EH (cell line): ENCODE results near the gene SRGAP3.

Experiments
- DNase-seq: peaks from one replicate; pipeline ENCODE4 v3.0.0-alpha.2; 2015; ENCODE audit warnings: low read depth

The SRGAP3 gene

DNA sequence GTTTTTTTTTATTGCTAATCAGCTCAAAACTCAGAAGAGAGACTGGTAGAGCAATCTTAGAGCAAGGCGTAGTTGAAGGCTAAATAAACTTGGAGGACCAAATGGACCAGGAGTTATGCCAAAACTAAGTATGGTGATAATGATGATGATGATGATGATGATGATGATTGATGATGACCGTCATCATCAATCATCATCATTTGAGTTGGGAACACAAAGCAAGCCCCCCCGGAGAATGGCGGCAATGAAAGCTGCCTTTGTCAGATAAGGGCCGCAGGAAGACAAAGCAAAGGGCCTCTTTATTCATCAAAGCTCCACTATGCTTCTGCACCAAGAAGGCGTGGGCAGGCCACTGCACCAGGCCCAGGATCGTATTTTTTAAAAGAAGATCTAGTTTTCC is 204.1 kb downstream of the SRGAP3 start:
- DNase-seq, result no peak

DNA sequence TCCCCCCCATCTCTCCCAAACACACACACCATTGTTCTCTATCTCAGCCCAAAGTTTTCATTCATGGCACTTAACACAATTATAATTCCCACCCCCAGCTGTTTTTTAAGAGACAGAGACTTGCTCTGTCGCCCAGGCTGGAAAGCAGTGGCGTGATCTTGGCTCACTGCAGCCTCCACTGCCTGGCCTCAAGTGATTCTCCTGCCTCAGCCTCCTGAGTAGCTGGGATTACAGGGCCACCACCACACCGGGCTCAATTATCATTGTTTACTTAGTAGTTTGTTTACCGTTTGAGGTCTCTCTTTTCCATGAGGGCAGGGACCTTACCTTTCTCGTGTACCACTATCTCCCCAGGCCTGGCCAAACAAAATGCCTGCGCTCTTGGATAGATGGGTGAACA is 206.4 kb downstream of the SRGAP3 start:
- no peak for DNase-seq

DNA sequence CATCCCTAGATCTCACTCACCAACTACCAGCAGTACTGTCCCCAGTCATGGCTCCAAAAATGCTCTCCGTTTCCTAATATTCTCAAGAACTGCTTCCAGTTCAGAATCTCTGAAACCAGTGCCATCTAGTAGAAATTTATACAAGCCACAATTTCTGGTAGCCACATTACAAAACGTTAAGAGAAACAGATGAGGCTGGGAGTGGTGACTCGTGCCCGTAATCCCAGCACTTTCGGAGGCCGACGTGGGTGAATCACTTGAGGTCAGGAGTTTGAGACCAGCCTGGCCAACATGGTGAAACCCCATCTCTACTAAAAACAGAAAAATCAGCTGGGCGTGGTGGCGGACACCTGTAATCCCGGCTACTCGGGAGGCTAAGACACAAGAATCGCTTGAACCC is 207.8 kb downstream of the SRGAP3 start:
- DNase-seq, result no peak

DNA sequence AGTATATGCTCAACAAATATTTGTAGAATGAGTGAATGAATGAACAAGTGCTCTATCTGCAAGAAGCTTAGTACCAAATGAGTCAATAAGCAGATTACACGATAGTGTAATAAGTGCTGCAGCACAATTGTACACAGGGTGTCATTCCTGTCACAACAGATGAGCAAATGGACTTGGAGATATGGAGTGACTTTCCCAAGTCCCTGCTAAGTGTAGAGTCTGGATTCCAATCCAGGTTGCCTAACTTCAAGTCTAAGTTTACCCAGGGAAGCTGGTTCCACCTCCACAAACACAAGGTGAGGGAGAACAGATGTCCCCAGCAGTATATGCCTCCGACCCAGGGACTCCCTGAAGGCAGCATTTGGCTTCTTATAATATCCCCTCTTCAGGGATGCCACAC is 208.4 kb downstream of the SRGAP3 start:
- DNase-seq, result no peak

DNA sequence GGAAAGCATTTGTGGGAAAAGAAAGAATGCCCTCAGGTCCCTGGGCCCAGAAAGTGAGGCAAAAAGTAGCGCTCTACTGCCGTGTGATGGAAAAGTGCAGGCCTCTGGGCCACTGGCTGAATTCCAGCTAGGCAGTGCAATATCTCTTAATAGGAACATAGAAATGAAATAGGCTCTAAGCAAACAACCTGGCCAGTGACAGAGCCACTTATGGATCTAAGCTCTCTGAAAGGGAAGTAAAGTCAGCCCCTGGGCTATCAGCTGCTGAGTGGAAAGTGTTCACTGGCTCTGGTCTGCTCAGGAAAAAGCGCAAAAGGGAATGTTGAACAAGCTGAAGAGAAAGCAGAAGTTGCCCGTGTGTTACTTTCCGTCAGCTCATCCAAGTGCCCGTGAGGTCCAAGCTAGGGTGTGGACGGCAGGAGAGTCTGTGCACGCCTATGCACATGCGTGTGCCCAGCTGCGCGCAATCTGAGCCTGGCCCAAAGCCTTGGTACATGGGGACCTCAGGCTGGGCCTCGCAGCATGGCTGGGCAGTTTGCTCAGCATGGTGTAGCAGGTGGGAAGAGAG is 212.2 kb downstream of the SRGAP3 start:
- peak; percentile 6 for DNase-seq

DNA sequence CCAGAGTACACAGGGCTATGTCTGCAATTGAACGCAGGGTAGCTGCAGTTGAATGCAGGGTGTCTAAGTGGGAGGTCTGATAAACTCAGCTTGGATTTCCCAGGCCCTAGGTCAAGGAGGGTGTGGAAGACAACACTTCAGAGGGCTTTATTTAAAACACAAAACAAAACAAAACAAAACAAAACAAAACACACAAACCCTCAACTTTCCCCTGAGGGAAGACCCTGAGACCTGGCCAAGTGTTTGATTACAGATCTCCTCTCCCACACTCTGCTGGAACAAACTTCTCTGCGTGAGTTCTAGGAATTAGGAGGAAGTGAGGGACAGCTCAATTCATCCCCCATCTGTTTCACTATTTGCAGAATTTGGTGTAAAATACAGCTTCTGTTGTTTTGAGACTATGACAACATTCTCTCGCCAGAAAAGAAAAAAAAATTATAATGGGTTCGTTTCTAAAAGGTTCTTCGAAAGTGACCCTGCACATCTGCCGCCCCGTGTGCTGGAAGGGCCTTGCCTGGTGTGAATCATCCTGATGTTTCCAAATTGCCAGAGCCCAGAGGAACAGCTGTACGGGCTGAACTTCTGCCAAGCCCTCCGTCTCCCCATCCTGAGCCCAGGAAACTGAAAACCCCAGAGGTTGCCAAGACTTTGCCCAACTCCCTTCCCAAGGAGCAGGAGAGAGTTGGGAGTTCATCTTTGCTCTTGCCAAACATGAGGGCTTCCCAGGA is 212.9 kb downstream of the SRGAP3 start:
- DNase-seq, result peak; percentile 8

DNA sequence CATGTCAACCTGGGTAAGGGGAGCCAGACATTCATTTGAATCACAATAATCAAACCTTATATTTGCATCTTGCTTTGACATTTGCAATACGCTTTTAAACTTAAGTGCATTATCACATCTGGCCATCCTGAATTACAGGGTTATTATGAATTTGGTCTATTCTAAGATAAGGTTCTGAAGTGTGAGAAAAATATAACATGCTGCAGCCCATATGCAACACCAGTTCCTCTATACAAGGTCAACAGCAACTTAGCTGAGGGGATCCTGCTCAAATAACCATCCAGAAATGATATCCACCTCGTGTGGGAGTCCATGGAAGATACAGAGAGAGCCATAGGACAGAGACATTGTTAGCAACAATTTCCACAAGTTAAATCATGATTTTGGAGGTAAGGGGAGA is 213.5 kb downstream of the SRGAP3 start:
- DNase-seq, result no peak

DNA sequence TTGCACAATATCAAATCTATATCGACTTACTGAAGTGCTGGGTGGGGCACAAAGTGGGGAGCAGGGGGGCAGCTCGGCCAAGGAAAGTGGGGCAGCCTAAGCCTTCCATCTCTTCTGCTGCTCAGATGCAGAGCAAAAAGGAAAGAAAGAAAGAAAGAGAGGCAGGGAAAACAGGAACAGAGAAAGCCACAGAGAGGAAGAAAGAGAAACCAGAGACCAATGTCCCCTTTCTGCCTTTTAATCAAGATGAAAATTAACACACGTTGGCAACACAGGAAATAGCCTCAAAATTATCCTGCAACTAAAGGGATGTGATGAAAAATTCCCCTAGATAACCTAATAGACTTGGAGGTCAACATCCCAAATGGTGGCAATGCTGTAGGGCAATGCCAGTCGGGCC is 214.0 kb downstream of the SRGAP3 start:
- DNase-seq, result no peak

DNA sequence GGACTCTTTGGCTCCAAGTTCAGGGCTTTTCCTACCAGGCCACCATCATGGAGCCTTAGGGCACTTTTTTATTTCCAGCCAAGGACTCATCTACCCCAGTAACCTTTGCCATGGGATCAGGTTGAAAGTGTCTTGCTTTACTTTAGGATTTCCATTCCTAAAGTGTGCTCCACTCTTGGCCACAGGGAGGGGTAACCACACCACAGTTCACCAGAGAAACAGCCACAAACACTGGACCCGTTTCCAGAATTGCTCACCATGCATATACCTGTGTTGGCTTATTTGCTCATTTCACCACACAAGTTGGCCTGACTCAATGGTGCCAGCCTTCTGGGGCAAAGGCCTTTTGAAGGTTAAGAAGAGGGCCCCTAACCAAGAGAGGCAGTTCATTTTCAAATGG is 215.6 kb downstream of the SRGAP3 start:
- DNase-seq, result no peak

DNA sequence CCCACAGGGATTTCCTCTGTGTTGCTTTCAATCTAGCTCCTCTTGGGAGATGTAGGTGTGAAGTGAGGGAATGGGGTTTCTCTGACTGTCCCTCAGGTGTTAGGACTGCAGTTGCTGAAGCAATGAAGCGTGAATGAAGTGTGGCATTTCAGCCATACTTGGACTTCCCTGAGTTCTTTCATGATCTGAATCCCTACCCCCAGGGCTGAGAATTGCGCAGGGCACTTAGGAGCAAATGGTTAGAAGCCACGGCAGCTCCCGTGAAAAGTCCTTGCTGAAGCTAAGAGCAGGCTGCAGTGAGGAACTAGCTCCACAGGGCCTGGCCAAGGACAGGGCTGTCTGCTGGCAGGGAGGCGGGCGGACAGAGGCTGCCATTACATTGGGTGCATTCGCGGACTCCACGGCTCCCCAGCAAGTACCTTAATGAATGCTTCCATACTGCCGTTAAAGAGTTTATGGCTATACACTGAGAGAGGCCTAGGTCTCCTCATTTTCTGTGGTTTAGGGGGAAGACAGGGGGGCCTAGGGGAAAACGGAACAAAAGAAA is 217.1 kb downstream of the SRGAP3 start:
- no peak for DNase-seq

DNA sequence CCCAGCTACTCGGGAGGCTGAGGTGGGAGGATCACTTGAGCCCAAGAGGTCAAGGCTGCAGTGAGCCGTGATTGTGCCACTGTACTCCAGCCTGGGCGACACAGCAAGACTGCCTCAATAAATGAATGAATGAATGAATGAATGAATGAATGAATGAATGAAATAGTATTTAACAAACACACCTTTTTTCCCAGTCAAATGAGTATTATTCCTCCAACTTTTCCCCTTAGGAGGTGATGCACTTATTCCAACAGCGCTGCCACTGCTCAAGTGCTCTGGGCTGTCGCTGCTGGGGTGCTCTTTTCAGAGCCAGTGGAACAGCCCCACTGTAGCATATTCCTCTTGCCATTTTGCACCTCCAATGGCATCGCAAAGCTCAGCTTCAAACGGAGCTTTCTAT is 219.4 kb downstream of the SRGAP3 start:
- no peak for DNase-seq

DNA sequence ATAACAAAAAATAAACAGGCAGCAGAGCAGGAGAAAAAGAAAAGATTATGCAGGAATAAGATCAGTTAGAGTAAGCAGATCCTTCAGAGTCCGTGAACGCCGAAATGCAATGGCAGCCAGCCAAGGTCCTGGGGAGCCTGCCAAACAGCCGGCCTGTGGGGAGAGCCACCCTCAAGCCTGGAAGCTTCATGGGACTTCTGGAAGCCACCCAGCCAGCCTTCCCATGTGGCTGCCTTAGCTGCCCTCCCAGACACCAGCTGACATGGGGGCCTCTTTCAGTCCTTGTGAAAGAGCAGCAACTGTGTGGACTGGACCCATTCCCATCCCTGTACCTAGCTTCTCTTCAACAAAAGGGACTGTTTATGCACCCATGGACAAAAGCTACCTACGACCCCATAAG is 221.3 kb downstream of the SRGAP3 start:
- peak; percentile 66 for DNase-seq

DNA sequence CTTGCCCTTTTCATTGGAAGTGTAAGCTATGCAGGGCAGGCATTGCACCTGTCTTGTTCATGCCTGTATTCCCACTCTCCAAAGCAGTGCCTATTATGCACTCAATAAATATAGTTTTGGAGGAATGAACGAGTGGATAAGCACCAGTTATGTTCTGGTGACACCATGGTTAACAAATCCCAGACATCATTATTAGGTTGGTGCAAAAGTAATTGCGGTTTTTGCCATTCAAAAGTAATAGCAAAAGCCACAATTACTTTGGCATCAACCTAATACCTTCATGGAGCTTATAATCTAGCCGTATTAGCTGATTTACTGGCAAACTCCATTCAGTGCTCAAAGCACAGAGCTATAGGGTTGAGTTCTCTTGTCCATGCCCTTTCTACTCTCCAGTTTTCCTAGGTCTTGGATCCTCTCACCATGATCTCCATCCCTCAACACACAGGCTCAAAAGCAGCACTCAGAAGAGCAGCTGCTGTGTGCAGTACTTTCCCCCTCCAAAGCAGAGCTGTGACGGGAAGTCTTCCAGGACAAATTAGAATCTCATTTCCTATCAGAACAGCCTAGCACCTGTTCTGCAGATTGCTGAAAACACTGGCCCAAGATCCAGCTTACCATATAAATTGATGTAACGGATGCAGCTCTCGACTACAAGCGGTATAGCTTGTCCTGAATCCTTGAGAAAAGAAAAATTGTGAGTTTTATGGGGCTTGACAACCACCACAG is 223.0 kb downstream of the SRGAP3 start:
- DNase-seq, result no peak

DNA sequence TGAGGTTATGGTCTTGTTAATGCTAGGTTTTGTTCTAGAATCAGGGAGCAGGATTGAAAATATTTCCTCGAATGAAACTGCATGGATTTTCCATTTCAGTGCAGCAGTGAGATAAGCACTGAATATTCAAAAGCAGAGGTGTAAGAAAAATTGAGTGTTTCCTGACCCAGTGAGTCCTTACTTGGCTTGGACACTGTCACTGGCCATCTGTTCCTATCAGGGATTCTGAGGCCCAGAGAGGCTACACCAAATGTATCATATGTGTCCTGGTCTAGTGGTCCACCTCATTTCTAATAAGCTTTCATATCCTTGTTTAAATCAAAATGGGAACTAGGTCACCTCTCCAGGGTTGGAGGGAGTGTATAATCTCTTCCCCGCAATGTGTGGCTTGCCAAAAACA is 225.1 kb downstream of the SRGAP3 start:
- DNase-seq, result no peak

DNA sequence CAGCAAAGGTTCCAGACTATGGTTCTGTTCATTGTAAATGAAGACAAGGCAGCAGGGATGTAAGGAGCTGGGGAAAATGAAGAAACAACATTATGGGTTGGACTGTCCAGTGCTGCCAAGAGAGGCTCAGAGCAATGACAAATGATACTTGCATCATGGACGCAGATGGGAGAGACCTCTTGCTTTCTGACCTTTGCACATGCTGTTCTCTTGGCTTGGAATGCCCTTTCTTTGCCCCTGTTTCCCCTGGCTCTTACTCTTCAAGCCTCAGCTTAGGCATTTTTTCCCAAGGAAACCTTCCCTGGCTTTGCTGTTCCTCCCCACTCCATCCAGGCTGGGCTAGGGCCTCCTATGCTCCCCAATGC is 226.2 kb downstream of the SRGAP3 start:
- no peak for DNase-seq

DNA sequence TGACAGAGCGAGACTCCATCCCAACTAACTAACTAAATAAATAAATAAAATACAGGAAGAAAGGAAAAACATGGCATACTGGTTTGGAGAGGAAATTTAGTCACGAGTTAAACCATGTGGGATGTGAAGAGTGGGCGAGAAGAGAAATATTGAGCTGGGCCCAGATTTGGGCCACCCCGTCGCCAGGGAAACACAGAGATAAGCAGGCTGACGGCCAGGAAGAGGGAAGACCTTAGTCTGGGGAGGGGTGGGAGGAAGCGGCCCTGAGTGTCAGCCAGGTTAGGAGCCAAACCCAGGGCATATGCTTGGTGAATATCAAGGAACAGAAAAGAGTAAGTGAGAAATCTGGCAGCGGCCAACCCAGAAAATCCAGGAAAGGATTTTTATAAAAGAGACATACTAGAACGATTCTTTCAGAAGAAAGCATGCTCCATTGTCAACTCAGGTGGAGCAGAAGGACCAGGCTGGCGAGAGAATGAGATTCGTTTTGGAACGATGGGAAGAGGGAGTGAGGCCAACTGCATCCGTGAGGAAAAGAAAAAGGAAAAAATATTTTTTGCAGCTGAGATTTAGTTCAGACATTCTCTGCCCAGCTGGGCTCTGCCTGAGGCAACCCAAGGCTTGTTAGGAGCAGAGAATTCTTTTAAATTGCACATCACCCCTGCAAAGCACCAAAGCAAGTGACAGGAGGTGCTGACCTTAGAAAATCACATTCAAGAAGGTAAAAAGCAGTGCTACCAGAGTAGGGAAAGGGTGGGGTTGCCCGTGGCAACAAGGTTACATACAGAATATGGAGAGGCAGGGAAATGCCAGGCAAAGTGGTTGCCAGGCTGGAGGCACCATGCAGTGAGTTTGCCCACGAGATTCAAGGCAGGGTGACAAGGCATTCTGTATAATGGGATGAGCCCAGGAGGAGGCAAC is 226.9 kb downstream of the SRGAP3 start:
- DNase-seq, result no peak

DNA sequence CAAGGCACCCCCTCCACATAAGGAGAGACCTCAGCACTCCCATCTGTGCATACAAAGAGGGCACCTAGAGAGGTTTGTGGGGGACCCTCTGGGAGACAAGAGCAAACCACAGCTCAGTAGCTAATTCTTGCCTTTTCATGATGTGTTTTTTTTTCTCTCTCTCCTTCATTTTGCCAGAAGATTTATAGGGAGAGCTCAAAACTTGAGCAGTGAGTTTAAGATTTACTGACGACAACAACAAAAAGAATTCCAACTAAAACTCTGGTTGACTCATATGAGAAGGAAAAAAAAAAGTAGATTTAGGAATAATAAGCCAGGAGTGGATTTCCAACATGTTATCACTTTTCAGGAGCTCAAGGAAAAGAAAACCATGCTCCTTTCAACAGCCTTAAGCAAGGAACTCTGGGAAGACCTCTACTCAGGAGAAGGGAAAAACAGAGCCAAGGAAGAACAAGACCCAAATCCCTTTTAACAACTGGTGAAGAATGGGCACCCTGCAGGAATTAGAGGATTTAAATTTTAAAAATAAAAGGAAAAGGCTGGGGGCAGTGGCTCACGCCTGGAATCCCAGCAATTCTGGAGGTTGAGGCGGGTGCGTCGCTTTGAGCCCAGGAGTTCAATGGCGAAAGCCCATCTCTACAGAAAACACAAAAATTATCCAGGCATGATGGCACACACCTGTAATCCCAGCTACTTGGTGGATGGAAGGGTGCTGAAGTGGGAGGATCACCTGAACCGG is 228.0 kb downstream of the SRGAP3 start:
- no peak for DNase-seq

DNA sequence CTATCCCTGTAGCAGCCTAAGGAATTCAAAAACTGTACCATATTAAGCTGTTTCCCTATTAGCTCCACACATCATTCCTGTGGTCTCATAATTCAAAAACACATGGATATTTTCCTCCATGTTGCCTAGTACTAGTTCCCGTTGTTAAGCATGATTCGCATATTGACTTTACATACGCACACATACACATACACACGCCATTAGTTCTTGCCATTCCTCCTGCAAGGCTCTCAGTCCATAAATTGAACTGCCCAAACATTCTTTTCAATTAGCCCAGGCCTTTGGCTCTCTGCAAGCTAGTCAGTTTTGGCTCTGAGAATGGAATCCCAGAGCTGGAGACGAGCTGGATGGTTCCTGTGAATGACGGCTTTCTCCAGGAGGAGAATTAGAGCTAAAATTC is 229.0 kb downstream of the SRGAP3 start:
- DNase-seq, result peak; percentile 40

DNA sequence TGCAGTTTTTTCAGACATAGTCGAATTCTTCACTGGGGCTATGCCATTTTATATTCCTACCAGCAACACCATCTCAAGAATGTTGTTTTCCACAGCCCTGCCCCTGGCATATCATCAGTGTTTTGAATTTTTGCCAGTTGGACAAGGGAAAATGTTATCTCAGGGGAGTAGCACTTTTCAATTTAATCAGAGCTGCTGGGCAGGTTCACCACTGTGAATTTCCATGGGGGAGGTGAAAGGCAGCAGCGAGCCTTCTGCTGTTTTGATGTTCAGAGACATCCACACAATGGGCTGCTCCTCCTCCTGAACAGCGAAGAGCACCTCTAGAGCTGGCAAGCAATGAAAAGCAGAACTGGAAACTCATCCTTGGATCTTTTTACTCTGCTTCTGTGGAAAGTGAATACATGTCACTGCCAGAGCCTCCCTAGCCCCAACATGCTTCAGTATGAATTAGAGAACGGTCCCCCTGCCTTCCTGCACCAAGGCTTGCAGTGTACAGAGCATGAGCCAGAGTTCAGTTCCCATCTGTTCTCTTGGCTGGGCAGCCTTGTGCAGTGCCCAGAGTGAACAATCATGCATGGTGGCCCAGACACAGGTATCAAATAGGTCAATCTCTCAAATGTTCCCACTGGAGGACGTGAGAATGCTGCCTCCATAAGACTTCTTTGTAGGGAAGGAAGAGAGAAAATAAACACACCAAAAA is 230.0 kb downstream of the SRGAP3 start:
- DNase-seq, result no peak

DNA sequence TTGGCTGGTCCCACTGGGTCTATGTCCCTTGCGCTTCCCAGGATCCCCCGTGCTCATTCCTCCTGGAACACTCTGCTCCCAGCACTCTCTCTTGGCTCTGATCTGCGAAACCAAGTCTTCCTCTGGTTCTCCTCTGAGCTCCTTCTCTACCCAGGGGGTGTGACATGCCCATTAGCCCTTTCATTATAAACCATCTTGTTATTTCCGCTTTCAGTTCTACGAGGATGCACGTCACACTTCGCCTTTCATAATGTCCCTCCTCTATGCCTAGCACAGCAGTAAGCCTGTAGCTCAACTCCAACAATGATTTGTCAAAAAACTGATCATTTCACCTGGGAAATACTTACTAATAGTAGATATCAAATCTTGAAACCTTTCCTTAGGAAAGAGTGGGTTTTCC is 234.2 kb downstream of the SRGAP3 start:
- DNase-seq, result no peak
